ENCODE results near the gene TH.
A peak's percentile ranks its signal among the peaks of the same experiment; 100 is the strongest.

The TH gene

DNA sequence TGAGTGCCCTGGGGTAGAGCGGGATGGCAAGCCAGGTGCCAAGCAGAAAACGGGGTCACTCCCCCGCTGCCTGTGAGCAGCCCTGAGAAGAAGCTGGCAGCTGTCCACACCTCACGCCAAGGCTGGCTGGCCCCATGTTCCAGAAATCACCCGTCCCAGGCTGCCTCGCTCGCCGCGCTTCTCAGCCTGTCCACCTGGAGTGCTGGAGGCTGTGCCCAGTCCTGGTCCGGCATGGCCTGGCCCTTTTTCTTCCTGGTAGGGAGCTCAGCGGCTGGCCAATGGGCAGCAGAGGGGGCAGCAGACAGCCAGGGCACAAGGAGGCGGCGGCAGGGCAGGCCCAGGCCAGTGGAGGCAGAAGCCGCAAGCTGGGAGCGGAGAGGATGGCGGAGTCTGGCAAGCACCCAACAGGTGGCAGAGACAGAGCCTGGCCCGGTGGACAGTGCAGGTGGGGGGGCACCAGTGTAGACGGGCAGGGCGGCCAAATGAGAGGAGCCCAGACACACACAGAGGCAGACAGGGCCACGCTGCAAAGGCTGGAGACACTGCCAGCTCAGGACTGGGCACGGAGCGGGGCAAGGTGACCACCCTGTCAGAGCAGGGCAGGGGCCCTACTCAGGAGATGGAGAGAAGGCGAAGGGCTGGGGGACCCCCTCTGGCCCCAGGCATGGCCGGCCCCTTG is 37.2 kb upstream of the TH start:
- no peak for DNase-seq

DNA sequence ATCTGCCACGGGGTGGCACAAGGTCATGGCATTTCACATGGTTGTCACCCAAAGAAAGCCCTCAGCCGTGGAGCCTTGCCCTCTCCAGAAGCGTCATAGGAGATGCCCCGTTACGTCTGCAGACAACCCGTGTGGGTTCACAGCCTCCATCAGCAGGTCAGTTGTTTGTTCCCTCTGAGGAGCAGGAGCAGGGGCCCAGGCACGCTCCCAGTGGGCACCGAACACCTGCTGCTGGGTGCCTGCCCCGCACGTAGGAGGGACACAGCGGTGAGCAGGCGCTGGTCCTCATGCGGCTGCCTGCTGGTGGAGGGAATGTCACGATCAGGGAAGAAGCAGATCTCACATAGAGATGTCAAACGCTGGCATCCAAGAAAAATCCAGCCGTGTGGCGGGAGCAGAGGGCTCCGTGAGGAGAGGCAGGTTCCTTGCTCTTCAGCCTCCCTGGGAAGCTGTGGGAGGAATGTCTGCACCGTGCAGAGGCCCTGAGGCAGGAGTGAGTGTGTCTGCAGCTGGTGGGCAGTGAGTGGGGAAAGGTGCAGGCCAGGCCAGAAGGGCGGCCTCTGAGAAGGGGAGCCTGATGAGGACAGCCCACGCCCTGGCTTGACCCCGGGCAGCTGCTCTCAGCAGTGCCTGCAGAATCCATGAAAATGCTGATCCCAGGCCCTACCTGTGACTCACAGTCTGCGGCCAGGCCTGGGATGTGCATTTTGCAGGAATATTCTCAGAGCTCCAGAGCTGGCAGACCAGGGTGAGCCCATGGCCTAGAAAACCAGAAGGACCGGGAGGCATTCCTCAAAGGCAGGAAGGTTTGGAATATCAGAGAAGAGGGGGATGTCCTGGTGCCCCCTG is 36.4 kb upstream of the TH start:
- no peak for DNase-seq

DNA sequence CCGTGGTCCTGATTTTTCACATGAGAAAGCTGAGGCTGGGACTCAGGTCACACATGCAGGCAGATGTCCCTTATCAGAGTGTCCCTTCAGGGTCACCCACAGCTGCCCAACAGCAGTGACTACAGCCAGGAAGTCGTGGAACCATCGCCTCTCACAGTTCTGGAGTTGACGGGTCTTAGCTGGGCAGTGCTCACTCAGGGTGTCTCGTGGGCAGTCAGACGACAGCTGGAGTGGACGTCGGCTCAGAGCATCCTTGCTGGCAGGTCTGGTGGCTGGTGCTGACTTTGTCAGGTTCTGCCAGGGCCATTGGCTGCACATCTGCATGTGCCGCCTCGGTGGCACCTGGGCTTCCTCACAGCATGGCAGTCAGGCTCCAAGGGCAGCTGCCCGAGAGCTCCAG is 35.6 kb upstream of the TH start:
- no peak for DNase-seq

DNA sequence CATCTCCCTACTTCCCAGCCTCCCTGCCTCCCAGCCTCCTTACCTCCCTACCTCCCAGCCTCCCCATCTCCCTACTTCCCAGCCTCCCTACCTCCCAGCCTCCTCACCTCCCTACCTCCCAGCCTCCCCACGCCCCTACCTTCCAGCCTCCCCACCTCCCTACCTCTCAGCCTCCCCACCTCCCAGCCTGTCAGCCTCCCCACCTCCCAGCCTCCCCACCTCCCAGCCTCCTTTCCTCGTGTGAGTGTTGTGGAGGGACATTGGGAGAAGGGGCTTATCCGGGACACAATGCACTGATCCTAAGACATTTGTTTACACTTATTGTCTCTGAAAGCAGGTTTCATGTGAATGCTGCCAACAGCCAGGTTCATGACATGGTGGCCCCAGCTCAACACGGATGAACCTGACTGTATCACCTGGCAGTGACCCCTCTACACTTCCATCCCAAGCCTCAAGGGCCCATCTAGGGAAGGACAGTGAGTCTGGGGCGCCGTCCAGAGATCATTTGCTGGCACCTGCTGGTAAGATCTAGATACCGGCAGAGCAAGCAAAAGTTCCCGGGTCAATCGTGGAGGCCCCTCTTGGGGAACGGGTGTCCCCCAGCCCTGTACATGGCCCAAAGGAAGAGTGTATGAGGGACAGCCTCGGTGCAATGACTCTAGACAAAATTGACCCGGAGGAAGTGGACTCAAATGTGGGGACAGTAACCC is 34.5 kb upstream of the TH start:
- DNase-seq, result no peak

DNA sequence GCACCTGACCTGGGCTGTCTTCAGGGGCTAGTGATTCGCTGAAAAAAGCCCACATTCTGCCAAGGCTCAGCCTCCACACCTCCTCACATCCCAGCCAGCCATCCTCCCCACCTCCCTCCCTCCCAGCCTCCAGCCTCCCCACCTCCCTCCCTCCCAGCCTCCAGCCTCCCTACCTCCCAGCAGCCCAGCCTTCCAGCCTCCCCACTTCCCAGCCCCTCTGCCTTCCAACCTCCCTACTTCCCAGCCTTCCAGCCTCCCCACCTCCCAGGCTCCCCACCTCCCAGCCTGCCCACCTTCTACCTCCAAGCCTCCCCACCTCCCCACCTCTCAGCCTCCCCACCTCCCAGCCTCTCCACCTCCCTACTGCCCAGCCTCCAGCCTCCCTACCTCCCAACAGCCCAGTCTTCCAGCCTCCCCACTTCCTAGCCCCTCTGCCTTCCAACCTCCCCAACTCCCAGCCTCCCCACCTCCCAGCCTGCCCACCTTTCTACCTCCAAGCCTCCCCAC is 33.7 kb upstream of the TH start:
- DNase-seq, result no peak

DNA sequence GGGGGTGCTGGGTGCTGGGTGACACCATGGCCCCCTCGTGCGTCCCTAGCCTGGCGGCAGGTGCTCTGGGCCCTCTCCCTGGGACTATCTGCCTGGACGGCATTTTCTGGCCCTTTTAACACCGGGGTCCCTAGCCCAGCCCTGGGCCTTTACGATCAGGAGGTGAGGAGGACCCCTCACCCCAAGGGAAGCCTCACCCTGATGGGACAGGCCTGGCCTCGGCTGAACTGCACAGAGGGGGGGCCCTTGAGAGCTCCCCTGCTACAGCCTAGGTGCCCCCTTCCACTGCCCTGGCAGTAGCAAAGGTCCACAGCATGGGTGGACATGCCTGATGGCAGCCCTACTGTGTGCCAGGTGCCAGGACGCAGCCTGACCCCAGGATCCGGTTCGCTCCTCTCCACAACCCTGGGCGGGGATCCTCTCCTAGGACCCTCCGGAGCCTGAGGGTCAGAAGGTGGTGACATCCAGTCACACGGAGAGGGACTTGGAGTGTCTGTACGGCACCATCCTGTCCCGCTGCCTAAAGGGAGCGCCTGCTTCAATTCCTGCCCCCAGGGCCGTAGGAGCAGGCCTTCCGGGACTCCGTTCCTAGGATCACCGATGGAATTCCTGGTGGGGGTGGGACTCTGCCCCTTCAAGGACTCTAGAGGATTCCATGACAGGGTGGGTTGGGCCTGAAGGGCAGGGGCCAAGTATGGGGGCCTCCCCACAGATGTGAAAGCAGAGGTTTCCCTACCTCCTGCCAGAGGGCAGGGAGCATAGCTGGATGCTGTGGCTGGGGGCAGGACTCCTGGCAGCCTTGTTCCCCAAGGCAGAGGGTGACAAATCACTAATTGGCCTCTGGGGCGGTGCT is 33.0 kb upstream of the TH start:
- no peak for DNase-seq

DNA sequence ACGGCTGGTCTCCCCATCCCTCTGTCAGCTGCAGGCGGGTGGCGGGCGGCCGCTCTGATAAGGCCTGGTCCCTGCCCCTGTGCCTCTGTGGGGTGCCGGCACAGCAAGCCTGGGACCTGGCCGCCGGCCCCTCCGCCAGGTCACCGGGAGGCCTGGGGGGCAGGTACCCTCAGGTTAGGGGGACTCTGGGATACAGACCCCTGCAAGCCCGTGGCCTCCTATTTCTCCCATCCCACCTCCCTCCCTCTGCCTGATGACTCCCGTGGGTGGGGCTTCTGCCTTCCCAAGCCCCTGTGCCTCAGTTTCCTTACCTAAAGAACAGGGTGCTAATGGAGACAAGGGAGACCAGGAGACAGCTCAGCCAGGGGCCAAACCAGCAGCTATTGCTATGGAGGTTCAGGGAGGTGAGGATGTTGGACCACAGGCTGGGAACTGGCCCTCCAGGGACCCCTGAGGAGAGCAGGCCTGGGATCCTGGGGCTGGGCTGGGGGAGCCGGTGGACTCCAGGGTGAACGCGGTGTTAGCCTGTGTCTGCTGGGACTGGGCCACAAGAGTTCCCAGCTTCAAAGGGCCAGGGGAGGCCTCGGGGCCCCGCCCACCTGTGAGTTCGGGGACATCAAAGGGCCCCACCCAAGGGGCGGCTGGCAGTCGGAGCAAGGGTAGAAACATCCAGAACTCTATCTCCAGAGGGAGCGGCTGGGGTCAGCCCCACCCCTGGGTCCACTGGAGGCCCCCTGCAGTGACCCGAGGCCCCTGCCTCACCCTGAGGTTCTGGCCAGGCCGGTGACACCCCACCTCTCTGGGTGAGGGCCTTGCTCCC is 32.0 kb upstream of the TH start:
- no peak for DNase-seq

DNA sequence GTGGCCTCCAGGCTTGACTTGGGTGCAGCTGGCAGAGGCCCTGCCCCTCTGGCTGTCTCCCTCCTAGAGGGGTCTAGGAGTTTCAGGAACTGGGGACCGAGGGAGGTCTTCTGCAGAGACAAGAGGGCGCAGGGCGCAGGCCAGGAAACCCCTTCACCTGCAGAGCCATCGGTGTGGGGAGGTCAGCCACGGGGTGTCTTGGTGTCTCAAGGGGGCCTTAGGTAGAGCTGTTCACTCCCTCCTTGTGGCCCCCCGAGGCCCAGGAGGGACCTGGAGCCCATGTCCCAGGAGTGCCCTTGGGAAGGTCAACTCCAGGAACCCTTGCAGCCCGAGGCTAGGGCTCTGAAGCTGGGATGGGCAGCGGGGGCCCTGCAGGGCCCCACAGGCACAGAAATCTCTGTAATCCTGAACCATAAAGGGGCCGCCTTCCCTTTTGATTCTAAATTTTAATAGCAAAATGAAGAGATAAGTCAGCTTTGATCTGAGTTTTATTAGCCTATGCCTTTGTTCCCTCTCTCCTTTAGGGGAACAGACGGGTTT is 31.4 kb upstream of the TH start:
- DNase-seq, result no peak

DNA sequence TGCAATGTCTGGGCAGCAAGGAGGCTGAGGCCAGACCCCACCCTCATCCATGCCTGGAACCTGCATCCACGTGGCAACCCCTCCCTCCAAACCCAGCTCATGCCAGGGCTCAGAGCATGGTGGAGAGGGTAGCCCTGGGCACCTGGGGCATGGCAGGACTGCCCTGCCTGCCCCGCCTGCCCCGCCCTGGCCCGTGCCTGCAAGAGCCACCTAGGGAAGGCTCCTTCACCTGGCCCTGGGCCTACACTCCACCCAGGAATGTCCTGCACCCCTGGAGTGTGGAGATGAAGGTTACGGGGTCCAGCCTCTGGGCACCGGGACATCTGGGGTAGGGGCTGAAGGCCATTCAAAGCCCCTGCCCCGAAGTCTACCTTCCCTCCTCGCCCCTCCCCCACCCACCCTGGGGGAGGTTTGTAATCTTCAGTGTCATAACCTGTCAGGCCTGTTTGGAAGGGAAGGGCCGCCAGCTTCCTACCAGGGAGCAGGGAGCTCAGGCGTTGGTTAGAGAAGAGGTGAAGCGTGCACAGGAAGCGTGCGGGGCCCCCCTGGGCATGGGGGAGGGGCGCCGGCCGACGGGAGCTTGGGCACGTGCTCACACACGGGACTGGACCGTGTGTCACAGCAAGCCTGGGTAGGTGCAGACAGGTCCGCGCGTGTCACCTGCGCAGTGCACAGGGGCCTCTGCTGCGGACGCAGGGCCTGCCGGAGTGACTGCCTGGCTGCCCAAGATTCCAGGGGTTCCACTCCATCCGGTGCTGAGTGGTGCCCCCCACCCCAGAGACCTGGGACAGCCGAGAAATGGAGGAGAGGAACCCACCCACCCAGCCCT is 30.7 kb upstream of the TH start:
- DNase-seq, result no peak

DNA sequence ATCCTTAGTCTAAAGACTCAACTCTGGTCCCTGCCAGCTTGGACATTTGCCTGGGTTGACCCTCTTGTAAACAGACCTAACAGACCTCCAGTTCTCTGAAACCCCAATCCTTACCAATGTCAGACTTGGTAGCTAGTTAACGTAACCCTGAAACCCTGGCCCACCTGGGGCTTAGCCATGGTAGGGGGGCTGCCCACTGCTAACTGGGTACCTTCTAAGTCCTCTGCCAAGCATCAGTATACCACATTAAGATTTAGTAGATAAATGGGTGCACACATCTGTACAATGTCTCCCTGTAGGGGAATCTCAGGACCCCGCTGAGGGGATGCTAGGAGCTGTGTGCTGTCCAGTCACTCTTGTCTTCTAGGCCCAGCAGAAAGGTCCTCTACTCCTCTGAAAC is 29.9 kb upstream of the TH start:
- DNase-seq, result no peak

DNA sequence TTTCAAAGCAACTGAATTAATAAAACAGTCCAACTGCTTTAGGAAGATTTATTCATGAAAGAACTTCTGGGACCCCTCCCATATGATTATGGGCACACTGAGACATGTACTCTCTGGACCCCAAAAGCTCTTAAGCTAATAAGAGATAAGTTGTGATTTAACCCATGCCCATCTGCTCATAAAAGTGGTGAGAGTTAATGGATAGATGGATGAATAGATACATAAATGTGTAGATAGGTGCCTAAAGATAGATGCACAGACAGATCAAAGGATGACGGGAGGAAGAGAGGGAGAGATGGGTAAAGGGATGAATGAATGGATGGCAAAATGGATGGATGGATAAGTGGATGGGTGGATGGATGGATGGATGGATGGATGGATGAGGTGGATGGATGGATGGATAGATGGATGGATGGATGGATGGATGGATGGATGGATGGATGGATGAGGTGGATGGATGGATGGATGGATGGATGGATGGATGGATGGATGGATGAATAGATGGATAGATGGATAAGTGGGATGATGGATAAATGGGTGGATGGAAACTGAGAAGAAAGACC is 29.4 kb upstream of the TH start:
- DNase-seq, result no peak

DNA sequence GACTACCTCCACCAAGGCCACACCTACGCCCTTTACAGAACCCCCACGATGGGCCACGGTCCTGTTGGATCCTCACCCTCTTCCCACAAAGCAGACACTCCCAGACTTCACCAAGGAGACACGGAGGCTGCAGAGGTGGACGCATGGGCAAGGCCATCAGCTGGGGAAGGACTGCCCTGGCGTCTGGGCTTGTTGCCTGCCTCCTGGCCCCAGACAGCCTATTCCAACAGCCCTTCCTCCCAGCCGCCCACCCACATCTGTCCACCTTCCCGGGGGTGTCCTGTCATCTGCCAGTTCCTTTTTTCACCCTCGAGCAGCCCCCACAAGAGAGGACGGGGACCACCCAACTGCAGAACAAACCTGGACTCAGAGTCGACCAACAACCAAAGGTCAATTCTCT is 28.9 kb upstream of the TH start:
- DNase-seq, result no peak

DNA sequence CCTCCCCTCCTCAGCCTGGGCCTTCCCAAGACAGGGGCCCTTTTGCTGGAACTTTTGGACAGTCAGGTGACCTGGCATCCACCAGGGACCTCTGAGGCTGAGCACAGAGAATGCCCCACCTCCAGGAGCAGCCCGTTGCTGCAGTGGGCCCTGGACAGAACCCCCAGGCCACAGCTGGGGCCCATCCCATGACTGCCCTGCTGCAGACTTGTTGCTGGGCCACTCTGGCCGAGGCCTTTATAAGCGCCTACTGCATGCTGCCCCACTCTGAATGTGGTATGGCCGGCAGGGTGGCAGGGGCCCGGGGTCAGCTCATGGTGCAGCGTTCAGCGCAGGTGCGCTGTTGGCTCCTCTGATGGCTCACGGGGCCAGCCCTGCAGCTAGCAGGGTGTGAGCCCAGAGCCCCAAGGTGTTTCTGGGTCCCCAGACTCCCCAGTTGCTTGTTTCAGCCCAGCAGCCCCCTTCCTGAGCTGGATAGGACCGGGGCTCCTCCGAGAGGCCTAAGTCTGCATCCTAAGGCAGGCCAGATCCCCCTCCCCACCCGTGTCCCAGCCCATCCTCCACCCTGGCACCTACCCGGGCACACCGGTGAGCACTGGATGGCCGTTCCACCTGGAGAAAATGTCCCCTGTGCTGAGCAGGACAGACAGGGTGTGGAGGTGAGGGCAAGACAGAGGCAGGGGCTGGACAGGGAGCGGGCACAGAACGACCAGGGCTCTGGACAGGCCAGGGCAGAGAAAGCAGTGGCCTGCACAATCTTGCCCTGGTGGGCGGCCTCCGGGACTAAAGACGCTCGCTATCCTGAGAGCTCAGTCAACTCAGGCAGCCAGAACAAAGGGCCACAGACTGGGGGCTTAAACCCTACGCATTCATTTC is 28.1 kb upstream of the TH start:
- no peak for DNase-seq

DNA sequence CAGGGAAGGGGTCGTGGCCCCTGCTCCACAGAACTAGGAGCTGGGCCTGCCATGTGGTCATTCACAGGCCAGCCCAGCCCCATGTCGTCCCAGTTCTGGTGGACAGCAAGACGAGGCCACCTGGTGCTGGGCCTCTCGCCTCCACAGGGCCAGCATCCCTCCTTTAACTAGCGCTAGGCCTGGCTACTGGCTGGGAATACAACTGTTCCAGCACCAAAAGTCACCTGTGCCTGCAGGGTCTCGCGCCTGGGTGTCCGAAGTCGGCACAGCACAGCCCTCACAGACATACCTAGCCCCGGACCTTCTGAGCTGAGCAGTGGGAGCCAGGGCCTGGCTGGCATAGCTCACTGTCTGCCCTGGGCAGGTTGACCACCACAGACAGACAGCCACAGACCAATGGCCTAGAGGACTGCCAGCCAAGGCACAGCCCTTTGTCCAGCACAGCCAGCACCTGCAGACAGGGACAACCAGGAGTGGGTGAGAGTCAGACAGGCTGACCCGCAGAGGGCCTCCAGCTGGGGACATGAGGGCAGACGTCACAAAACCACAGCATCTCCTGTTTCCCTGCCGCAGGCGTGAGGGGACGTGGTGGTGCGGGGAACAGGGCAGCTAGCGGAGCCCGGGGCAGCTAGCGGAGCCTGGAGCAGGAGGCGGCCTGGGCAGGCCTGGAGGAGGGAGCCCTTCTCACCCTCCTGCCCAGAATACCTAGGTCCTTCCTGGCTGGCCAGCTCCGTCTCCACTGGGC is 27.2 kb upstream of the TH start:
- DNase-seq, result no peak

DNA sequence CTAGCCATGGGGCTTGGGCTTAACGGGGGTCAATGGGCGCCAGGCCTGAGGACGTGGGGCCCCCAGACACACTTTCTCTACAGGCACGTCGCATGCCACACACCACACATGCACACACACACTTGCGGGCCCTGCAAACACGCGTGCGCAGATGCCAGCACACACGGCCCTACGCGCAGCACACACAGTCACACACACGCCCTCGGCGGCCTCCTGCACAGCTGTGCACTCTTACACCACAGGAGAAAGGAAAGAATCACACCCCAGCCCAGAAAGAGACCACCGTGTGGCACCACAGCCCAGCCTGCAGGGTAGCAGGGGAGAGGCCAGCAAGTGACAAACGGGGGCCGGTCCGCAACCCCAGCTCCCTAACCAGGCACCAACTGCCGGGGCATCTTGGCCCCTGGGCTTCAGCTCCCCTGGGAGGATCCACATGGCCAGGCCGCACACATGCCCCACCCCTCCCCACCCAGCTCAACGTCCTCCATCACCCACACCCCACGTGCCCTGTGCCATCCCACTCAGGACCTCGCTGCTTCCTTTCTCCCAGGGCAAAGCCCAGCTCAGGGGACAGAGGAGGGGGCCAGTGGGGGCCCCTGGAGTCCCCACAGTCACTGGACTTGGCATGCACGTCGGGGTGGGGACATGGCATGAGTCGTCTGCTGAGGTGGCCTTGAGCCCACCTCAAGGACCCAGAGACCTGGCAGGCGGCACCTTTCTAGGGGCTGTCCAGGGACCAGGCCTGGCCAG is 26.3 kb upstream of the TH start:
- no peak for DNase-seq

DNA sequence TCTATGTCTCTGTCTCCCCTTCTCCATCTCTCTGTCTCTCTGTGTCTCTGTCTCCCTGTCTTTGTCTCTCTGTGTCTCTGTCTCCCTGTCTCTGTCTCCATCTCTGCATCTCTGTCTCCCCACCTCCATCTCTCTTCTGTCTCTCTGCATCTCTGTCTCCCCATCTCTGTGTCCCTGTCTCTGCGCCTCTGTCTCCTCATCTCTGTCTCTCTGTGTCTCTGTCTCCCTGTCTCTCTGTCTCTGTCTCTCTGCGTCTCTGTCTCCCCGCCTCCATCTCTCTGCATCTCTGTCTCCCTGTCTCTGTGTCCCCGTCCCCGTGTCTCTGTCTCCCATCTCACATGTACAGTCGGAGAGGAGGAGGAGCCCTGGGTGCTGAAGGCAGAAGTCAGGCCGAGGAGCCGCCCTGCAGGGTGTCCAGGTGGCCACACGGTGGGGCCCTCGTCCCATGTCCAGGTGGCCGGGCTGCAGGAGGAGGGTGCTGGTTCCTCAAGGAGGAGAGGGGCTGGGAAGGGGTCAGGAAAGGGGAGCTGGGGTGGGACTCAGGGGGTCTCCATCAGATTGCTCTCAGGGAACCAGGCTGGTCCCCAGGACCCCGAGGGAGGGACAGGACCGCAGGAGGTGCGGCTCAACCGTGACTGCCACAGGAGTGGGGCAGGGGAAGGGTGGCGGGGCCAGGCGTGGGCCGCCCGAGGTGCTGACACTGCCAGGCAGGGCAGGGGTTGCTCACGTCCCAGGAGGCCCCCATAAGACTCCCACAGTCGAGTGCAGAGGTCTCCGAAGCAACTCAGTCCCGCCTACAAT is 25.6 kb upstream of the TH start:
- peak; percentile 75 for DNase-seq

DNA sequence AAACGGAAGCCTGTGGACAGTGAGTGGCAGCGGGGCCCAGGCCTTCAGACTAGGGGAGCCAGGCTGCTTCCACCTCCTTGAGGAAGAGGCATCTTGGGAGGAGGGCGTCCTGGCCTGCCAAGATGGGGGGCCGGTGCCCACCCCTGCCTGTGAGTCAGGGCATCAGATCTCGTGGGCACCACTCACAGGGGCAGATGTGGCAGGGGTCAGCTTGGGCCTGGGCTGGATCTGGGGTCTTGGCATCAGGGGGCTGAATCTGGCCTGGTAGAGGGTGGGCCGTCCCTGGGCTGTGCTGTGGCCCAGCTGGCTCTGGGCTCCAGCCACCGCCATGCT is 24.1 kb upstream of the TH start:
- DNase-seq, result no peak
